DLD1 (cell line): ENCODE results near the gene SLC25A33.

ENCODE experiments used
- in situ Hi-C: cut with HindIII; loops from 2 replicates; pipeline ENCODE4 v1.10.0; 2017; ENCODE audit warnings: low sequenced_read_pairs

The SLC25A33 gene

DNA sequence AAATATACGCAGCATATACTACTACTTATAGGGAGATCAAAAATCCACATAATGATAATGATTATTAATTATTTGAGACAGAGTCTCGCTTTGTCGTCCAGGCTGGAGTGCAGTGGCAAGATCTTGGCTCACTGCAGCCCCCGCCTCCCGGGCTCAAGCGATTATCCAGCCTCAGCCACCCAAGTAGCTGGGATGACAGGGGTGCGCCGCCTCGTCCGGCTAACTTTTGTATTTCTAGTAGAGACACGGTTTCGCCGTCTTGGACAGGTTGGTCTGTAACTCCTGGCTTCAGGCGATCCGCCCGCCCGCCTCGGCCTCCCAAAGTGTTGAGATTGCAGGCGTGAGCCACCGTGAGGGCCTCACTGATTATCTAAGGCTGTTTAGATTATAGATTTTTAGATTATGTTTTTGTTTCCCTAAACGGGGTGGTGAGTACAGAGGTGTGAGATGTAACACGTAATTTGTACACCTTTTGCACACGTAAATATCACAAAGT, 548 bp upstream of the SLC25A33 start:
- in situ Hi-C loops, result no loop called here

DNA sequence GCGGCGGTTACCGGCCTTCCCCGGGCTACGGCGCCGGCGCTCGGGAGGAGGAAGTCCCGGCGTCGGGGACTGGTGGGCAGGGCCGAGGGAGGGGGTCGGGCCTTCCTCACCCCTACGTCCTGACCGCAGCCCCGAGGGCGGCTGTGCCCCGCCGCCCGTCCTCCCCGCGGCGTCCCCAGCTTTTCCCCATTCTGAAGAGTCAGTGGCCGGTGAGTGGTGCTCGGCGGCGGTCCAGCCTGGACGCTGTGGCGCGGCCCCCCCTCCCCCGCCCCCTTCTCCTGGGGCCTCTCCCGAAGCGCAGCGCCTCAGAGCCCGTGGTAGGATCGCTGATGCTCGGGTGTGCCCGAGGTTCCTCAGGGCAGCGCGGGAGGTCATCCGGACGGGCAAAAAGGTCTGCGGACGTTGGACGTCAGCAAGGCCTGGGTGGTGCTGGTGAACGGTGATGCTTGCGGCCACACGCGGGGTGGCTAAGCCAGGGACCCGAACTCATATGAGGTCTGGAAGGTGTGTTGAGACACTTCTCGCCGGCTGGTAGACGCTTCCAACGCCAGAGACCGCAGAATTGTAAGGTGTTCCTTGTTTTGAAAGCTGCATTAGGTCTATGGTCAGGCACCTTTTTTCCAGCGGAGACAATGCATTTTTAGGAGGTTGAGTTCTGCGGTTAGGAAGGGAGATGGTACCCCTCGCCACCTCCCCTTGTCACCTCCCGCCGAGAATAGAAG, 725 bp downstream of the SLC25A33 start:
- in situ Hi-C loops, result no loop called here

DNA sequence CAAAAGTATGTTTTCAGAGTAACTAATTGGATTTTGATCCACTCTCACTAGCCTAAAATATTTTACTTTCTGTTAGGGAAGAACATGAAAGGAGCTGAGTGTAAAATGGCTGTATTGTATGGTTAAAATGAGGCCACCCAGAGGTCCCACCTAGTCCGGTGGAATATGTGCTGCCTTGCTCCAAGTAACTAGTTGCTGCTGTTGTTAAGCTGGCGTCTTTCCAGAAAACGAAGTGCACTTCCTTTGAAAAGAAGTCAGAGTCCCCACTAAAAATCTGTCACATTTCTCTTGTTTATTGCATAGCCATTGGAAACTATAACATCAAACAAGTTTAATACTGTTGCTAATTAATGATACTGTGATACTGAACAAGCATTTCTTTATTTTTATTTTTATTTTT, 3.2 kb downstream of the SLC25A33 start:
- in situ Hi-C loops, result no loop called here

DNA sequence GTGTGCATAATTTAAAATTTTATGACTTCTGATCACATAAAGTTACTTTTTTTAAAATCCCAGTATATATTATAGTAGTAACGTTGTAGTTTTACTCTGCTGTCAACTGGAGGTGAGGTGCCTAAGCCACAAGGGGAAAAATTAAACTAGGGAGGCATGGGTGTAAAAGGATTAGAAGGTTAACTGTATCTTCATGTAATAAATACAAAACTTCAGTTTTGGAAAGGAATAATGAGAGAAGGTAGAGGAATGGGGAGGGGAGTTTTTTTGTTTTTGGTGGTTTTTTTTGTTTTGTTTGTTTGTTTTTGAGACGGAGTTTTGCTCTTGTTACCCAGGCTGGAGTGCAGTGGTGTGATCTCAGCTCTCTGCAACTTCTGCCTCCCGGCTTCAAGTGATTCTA, 5.7 kb downstream of the SLC25A33 start:
- in situ Hi-C loops, result no loop called here

DNA sequence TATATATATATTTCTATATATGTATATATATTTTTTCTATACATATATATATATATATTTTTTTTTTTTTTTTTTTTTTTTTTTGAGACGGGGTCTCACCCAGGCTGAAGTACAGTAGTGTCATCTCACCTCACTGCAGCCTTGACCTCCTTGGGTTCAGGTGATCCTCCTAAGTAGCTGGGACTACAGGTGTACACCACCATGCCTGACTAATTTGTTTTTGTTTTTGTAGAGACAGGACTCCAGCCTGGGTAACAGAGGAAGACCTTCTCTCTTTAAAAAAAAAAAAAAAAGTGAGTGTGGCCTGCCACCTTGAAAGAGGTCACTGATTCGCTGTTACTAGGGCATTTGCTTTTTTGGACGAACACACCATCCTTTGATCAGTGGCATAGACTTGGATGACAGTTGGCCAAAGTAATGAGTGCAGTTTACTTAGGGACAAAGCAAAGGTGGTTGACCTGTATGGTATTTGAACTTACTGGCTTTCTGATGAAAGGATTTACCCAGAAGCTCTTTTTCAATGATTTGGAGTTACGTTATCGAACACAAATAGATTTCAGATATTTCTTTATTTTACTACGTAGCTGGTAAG, 10.8 kb downstream of the SLC25A33 start:
- in situ Hi-C loops, result loop anchor here (10.0 to 25.0 kb wide), 2 partner anchors 55 to 288 kb away; no protein-coding TSS in a partner anchor

DNA sequence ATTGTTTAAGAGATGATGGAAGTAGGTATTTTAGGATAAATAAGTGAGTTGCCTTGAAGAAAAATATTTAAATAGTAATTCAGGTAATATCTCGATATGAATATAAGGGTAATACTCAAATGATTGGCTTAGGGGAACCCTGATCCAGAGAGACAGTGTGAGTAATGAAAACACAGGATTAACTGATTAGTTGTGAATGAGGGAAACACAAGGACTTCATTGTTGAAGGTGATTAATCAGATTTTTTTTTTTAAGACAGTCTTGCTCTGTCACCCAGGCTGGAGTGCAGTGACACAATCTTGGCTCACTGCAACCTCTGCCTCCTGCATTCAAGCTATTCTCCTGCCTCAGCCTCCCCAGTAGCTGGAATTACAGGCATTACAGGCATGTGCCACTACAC, 12.7 kb downstream of the SLC25A33 start:
- in situ Hi-C loops, result loop anchor here (10.0 to 25.0 kb wide), 2 partner anchors 57 to 290 kb away; no protein-coding TSS in a partner anchor

DNA sequence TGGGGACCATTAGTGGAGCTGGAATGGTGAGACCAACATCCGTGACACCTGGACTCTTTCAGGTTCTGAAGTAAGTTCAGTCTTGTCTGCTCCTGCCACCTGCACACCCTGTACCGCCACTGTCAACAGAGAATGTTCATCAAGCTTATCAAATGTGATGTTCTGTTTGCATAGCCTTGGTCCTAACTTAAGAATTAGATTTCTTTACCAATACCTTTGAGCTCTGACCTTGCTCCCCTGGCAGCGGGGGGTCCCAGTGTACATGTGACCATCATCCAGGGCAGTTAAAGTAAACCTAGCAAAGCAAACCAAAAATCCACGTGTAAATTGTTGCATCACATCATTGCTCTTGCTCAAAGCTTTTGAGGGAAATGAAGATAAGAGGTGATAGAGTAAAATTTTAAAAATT, 14.5 kb downstream of the SLC25A33 start:
- in situ Hi-C loops, result loop anchor here (10.0 to 25.0 kb wide), 2 partner anchors 59 to 291 kb away; no protein-coding TSS in a partner anchor

DNA sequence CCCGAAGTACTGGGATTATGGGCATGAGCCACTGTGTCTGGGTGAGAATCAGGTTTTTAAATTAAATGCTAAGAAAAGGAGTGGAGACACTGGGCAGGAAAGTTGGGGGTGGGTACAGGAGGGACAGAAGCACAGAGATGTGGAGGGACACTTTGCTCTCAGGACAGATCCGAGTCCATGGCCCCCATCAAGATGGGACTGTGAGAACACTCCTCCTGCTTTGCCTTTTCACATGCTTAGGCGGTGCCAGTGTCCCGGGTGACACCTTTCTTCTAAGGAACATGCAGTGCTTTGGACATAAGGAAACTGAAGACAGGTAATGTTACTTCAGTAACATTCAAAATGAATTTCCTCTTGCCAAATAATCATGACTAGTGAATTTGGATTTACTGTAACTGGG, 16.7 kb downstream of the SLC25A33 start:
- in situ Hi-C loops, result loop anchor here (10.0 to 25.0 kb wide), 2 partner anchors 61 to 294 kb away; no protein-coding TSS in a partner anchor

DNA sequence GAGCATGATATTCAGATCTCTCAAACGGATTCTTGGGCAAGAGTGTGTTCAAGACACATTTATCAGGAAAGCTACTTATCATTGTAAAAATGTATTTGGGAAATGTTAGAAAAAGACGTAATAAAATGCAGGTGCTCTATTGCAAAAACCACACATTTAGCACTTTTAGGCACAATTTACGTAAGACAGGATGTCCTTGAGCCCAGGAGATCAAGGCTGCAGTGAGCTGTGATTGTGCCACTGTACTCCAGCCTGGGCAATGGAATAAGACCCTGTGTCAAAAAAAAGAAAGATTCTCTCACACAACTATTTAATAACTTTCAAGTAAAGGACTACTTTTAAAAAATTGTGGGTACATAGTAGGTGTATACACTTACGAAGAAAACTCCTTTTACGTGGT, 18.4 kb downstream of the SLC25A33 start:
- in situ Hi-C loops, result loop anchor here (10.0 to 25.0 kb wide), 2 partner anchors 63 to 295 kb away; no protein-coding TSS in a partner anchor

DNA sequence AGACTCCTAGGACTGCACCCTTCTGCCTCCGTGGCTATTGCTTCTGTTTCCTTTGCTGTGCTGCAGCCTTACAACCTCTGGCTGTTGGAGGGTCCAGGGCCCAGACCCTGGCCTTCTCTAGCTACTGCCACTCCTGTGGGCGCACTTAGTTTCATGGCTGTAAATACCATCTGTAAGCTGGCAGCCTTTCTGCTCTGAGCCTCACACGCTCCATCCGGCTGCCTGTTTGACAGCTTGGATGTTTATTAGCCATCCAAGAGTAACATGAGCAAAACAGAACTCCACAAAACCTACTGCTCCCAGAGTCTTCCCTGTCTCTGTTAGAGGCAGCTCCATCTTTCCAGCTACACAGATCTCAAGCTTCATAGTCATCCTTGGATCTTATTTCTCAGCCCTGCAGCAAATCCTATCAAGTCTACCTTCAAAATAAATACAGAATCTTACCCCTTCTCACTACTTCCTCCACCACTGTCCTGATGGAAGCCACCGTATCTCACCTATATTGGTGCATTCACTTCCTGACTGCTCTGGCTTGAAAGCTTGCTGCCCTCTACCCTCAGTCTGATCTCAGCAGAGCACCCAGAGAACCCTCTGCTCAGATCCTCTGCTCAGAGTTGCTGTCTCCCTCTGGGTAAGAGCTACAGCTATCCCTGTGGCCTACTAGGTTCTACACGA, 19.1 kb downstream of the SLC25A33 start:
- in situ Hi-C loops, result loop anchor here (10.0 to 25.0 kb wide), 2 partner anchors 64 to 296 kb away; no protein-coding TSS in a partner anchor

DNA sequence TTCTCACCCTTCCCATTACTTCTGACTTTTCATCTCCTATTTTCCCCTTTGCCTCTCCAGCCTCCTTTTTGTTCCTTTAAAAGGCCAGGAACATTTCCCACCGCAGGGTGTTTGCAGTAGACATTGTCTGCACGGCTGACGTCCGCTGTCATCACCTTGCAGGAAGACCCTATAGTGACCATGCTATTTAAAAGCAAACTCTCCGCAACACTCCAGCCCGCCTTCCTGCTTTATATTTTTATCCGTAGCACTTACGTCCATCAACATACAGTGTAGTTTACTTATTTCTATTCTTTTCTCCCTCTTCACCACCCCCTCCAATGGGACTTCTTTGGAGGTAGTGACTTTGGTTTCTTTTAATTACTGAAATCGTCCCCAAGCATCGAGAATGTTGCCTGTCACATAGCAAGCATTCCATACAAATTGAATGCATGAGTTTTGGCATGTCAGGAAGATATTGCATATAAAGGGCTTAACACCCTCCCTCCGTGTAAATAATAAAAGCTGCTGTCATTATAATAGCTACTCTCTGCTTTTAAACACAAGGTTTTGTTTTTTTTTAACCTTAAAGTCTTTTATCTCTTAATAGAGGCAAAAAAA, 19.8 kb downstream of the SLC25A33 start:
- in situ Hi-C loops, result loop anchor here (10.0 to 25.0 kb wide), 2 partner anchors 64 to 297 kb away; no protein-coding TSS in a partner anchor

DNA sequence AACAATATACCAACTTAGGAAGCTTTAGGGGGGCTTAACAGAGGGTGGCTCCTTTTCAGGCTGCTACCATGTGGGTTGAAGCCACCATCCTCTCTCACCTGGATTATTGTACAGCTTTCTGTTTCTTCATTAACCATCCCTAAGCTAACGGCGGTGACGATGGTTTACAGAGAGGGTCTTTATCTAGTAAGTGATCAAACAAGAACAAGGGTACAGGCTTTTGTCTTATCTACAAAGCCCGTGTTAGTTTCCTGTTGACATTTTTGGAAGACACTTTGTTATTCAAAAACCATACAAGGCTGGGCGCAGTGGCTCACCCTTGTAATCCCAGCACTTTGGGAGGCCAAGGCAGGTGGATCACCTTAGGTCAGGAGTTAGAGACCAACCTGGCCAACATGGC, 20.4 kb downstream of the SLC25A33 start:
- in situ Hi-C loops, result loop anchor here (10.0 to 25.0 kb wide), 2 partner anchors 65 to 297 kb away; no protein-coding TSS in a partner anchor

DNA sequence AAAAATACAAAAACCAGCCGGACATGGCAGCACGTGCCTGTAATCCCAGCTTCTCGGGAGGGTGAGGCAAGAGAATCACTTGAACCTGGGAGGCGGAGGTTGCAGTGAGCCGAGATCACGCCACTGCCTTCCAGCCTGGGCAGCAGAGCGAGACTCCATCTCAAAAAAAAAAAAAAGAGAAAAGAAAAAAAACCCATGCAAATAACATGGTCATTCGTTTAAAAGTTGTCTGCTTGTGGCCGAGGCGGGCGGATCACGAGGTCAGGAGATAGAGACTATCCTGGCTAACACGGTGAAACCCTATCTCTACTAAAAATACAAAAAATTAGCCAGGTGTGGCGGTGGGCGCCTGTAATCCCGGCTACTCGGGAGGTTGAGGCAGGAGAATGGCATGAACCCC, 20.8 kb downstream of the SLC25A33 start:
- in situ Hi-C loops, result loop anchor here (25.0 kb wide), 1 partner anchor 298 kb away; no protein-coding TSS in a partner anchor

DNA sequence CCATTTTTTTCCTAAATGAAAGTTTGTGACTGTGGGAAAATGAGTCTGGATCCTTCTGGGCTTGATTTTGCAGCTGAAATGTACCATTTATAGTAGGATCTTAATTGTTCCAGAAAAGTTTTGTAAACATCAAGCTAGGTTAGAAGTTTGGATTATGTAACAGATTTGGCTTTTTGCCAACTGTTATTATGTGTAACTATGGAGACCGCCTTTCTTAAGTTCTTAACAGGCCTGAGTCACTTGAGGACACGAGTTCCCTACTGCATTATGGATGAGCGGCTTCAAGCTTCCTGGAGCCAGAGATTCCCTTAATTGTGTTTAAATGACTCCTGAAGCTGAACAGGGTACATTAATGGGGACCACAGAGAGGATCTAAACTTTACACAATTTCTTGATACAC, 22.2 kb downstream of the SLC25A33 start:
- in situ Hi-C loops, result loop anchor here (25.0 kb wide), 1 partner anchor 299 kb away; no protein-coding TSS in a partner anchor

DNA sequence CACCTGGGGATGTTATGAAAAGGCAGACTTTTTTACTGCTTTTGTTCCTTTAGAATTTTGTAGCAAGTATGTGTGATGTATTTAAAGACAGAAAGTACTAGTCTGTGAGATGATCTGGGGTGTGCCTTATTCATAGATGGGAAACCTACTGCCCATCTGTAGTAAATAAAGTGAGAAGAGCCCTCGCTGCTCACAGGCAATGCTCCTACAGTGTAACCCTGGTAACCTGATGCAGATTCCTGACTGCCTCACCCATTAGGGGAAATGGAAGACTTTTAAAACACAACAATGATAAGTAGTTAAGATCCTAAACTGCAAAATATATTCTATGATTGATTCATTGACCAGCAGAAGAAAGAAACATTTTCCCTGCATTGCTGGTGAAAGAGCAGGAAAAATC, 30.0 kb downstream of the SLC25A33 start:
- in situ Hi-C loops, result loop anchor here (25.0 kb wide), 1 partner anchor 307 kb away; no protein-coding TSS in a partner anchor

DNA sequence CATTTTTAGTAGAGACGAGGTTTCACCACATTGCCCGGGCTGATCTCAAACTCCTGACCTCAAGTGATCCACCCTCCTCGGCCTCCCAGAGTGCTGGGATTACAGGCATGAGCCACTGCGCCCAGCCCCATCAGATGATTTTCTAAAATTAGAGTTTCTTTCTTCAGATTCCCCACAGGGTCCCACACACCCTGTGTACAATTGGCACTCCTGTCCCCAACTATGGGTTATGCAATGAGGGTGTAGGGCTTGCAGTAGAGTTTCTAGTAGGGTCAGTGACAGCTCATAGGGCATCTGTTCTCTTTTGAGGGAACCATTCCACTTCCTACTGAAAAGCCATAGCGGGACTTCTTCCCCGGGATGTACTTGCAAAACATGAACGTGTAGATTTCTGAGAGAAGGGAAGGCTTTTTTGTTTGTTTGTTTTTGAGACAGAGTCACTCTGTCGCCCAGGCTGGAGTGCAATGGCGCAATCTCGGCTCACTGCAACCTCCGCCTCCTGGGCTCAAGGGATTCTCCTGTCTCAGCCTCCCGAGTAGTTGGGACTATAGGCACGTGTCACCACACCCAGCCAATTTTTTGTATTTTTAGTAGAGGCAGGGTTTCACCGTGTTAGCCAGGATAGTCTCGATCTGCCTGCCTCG, 31.7 kb downstream of the SLC25A33 start:
- in situ Hi-C loops, result loop anchor here (25.0 kb wide), 1 partner anchor 309 kb away; no protein-coding TSS in a partner anchor

DNA sequence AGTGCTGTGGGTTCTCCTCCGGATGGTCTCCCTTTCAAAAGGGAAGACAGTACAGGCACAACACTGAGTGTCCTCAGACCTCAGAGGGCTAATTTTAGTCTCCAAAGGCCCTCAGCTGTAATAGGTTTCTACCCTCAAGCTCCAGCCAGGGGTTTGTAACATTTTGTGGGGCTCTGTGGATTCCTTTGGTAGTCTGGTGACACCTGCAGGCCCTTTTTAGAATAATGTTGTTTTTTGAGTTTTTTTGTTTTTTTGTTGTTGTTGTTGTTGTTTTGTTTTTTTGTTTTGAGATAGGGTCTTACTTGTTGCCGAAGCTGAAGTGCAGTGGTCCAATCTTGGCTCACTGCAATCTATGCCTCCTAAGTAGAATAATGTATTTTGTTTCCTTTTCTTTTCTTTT, 34.5 kb downstream of the SLC25A33 start:
- in situ Hi-C loops, result loop anchor here (25.0 kb wide), 1 partner anchor 311 kb away; no protein-coding TSS in a partner anchor

DNA sequence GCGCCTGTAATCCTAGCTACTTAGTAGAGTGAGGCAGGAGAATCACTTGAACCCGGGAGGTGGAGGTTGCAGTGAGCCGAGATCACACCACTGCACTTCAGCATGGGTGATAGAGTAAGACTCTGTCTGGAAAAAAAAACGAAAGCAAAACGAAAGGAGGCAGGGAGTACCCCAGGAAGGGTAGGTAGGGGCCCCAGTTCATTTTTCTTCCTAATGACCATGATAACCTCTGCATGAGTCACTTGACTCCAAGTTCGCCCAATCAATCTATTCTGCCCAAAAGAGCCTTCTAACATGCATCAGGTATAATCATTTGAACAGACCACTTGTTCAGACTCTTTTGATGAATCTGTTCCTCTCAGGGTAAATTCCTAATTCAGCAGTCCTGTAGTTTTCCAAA, 36.2 kb downstream of the SLC25A33 start:
- in situ Hi-C loops, result no loop called here

DNA sequence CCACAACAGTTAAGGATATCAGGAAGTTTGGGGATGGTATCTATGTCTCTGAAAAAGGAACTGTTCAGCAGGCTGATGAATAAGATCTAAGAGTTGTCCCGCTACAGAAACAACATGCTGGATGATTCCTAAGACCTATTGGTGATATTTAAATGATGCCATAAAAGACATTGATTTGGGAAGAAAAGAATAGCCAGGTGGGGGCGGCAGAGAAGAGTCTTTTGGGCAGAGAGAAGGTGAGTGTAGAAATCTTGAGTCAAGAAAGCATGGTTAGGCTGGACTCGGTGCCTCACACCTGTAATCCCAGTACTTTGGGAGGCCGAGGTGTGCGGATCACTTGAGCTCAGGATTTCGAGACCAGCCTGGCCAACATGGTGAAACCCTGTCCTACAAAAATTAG, 37.6 kb downstream of the SLC25A33 start:
- in situ Hi-C loops, result no loop called here

DNA sequence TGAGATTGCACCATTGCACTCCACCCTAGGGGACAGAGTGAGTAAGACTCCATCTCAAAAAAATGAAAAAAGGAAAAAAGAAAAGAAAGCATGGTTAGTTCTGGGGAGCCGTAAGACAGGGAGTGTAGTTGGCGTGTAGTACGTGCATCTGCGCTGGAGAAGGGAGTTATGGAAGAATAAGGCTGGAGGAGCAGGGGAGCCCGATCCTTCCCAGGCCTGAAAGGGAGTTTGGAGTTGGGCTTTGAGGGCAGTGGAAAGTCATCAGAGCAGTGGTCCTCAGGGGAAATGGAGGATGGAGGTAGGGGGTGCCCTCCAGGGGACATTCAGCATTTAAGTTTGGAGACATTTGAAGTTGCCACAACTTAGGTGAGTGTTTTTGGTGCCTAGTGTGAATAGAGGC, 38.2 kb downstream of the SLC25A33 start:
- in situ Hi-C loops, result no loop called here
